Measurements from ENCODE around the gene KRTAP5-3. TPM values are rescaled to one million over a fixed set of nuclear protein-coding genes. Genes with fewer than 3 reads are reported as not detected.

The KRTAP5-3 gene
- total RNA-seq, 1 donor: not detected

GRCh38 chr11:1637628-1638027 is 29.4 kb upstream of the KRTAP5-3 start:
- no peak for TF ChIP-seq CTCF (IDR thresholded peaks at IDR 0.05; ENCODE audit: insufficient read depth, low read depth, low read length)
- H3K4me3 ChIP-seq (ENCODE audit: low read depth, low read length): no peak overlapping the region
- no peak for DNase-seq (ENCODE audit: low read depth)

GRCh38 chr11:1636291-1636950 is 28.2 kb upstream of the KRTAP5-3 start:
- TF ChIP-seq CTCF (IDR thresholded peaks at IDR 0.05; ENCODE audit: insufficient read depth, low read depth, low read length): no peak
- no peak overlapping the region for H3K4me3 ChIP-seq (ENCODE audit: low read depth, low read length)
- no peak for DNase-seq (ENCODE audit: low read depth)

- H3K4me3 ChIP-seq (ENCODE audit: low read depth, low read length): no peak overlapping the region
- no peak for TF ChIP-seq CTCF (IDR thresholded peaks at IDR 0.05; ENCODE audit: insufficient read depth, low read depth, low read length)
- DNase-seq (ENCODE audit: low read depth): no peak
Measured at GRCh38 chr11:1633864-1634263, 25.6 kb upstream of the KRTAP5-3 start.

GRCh38 chr11:1632053-1632714 is 23.9 kb upstream of the KRTAP5-3 start:
- no peak overlapping the region for H3K4me3 ChIP-seq (ENCODE audit: low read depth, low read length)
- DNase-seq (ENCODE audit: low read depth): no peak
- no peak for TF ChIP-seq CTCF (IDR thresholded peaks at IDR 0.05; ENCODE audit: insufficient read depth, low read depth, low read length)

- no peak overlapping the region for H3K4me3 ChIP-seq (ENCODE audit: low read depth, low read length)
- TF ChIP-seq CTCF (IDR thresholded peaks at IDR 0.05; ENCODE audit: insufficient read depth, low read depth, low read length): no peak
- DNase-seq (ENCODE audit: low read depth): no peak
Measured at GRCh38 chr11:1631066-1631568, 22.9 kb upstream of the KRTAP5-3 start.

GRCh38 chr11:1630271-1630670 is 22.0 kb upstream of the KRTAP5-3 start:
- H3K4me3 ChIP-seq (ENCODE audit: low read depth, low read length): no peak overlapping the region
- DNase-seq (ENCODE audit: low read depth): no peak
- TF ChIP-seq CTCF (IDR thresholded peaks at IDR 0.05; ENCODE audit: insufficient read depth, low read depth, low read length): no peak
